ENCODE results near the gene MOB3B.

DNA sequence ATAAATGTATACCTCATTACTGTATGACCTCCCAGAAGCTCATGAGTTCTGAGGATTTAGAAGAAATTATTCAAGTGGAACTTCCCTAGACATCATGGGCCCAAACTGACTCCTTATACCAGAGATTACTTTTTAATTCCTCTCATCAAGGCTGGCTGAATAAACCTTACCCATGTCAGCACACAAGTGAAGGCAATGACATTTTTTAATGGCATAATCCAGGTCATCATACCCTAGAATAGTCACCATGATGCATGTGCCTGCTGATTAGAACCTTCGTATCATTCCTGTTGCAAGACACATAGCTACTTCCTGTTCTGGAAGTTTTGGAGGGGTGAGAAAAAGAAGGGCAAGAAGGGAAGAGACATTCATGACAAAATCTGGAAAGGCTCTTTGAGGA, 55.3 kb downstream of the MOB3B start:
- TF ChIP-seq, protein P1, sequence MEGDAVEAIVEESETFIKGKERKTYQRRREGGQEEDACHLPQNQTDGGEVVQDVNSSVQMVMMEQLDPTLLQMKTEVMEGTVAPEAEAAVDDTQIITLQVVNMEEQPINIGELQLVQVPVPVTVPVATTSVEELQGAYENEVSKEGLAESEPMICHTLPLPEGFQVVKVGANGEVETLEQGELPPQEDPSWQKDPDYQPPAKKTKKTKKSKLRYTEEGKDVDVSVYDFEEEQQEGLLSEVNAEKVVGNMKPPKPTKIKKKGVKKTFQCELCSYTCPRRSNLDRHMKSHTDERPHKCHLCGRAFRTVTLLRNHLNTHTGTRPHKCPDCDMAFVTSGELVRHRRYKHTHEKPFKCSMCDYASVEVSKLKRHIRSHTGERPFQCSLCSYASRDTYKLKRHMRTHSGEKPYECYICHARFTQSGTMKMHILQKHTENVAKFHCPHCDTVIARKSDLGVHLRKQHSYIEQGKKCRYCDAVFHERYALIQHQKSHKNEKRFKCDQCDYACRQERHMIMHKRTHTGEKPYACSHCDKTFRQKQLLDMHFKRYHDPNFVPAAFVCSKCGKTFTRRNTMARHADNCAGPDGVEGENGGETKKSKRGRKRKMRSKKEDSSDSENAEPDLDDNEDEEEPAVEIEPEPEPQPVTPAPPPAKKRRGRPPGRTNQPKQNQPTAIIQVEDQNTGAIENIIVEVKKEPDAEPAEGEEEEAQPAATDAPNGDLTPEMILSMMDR (conservative IDR thresholded peaks at IDR 0.05 in 1 of 2, IDR thresholded peaks at IDR 0.05 in 1 of 2; ENCODE audit: low read depth in 1 of 2, low read length in 2 of 2), result no peak
- no peak for TF ChIP-seq EZH2 (IDR thresholded peaks at IDR 0.05; ENCODE audit: low read length, missing control alignments)
